NCI-H1436 treated with DMSO at 0.1 percent for 48 hours (cell line): Measurements from ENCODE around the gene PALD1.

Experiments used
- DNase-seq: peaks from one replicate; lab custom pipeline; 2025; lab: John Stamatoyannopoulos, UW

PALD1 gene

GRCh38 chr10:70478191-70479164 is at the start of gene PALD1:
Gene PALD1, plus strand, starts transcription at chr10:70478767. Its CDS starts 47,185 bp downstream, at chr10:70525952.
- DNase-seq = no peak

DNA sequence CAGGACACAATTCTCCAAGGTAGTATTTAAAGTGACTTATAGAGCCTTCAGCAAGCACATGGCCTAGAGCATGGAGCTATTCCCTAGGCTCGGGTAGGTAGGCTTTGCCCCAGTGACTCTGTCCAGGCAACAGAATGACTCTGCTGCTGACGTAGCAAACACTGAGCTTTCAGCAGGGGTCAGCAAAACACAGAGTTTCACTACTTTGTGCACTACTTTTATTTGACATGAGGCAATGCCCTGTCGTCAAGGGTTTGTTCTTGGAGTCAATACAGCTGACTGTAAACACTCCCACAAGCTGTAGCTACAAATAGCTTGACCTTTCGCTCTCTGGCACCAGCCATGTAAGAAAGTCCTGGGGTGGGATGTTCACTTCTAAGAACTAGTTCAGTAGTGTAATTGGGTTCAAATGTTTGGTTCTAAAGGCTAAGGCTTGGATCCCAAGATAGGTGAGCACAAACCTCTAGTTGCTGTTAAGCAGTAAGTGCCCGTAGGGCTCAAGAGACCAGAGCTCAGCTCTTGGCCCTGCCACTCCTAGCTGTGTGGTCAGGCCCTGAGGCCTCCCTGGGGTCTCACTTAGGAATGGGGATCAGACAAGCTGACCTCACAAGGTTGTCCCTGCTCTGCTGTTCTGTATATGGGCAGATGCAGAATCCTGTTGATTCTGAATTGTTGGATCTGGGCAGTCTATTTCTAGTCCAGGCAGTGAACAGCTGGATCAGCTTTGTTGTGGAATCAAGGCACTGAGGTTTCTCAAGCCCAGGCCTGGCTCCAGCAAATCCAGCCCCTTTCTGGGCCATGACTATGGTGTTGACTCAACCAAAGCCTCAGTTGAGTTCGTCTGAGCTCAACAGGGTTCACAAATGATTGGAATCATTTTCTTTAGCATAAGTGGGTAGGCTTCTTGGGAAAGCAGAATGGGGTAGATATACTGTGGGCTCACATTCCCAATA is 47.8 kb upstream of the PALD1 start:
- DNase-seq = no peak

- no peak for DNase-seq
Observed at GRCh38 chr10:70432101-70432500, 46.5 kb upstream of the PALD1 start.

DNA sequence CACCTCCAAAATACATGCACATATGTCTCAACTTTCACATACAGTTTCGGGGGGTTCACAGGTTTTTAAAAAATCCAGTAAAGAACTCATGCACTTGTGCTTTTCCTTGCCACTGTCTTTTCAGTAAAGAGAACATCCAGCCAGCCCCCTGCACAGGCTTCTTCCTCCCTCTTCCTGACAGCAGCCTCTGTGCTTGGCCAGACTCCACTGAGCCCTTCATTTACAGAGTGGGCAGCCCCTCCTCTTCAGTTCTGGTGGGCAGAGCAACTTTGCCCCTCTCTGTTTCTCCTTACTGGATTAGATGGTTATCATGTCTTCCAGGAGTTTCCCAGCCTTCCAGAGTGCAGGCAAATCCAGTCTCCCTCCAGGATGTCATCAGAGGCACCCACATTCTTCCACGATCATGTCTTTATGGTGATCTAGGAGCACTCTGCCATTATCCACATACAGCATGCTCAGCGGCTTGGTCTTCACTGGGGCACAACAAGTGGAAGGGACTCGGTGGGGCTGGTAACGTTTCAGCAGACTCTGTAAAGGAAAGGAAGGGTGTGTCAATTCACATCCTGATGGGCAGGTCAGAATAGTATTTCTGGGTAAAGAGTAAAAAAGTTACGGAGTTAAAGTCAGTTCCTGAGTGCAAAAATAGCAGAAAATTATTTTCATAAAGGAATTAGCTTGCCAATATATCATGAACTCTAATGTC is 45.9 kb upstream of the PALD1 start:
- no peak for DNase-seq

DNA sequence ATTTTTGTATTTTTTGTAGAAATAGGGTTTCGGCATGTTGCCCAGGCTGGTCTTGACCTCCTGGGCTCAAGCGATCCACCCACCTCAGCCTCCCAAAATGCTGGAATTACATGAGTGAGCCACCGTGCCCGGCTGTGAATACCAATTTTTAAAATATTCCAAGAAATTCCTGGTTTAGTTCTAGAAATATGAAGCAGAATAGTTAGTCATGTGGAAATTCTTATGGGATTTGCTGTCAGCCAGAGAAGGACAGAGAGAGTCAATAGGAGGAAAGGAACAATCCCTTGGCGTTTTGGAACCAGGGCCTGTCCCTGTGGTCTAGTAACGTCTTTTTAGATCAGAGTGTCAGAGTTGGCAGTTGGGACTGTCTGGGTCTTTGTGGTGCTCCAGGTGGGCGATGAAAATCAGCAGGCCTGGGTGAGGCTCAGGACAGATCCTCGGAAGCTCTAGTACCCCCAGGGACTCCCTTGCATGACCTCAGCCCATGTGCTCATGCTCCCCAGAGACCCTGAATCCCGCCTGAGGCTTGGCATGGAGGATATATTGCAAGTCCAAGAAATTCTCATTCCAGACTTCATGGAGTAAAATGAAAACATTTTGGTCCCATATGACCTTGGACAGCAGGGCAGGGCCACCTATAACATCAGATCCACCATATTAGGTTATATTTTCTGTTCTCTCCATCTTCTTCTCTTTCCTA is 44.8 kb upstream of the PALD1 start:
- DNase-seq = no peak

DNA sequence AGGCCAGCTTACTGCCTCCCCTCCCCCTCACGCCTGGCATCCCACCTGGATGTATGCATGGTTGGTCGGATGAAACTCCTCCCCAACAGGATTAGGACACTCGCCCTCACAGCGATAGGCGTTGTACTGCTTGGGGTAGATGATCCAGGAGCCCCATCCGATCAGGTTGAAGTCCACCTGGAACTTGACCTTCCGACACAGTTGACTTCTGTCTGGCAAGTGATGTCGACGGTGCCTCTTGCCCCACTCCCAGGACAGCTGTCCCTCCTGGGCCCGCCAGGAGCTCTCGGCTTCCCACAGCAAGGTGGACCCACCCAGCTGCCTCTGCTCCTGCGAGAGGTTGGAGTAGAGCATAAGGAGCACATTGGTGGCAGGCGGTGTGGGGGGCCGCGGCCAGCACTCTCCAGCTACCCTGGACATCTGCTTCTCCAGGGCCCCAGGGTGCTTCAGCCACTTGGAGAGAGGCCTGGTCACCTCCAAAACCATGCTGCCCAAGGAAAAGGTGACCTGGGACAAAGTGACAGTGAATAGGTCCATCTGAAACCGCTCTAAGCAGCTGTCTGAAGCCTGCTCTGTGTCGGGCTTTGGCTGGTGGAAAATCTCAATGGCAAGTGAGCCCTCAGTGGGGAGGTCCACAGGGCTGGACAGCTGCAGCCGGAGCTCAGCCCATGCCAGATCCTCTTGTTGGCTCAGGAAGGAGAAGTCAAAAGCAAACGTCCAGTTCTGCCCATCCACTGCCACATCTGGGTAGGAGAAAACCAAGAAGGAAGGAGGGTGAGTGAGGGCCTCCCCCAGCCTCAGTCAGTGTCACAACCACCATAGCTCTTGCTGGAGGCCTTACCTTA is 43.1 kb upstream of the PALD1 start:
- DNase-seq = no peak

GRCh38 chr10:70437721-70438120 is 40.8 kb upstream of the PALD1 start:
- DNase-seq = no peak

GRCh38 chr10:70440296-70441160 is 38.0 kb upstream of the PALD1 start:
- DNase-seq = no peak

- DNase-seq = no peak
Observed at GRCh38 chr10:70441161-70441894, 37.2 kb upstream of the PALD1 start, which contains the start of gene NODAL. Gene NODAL, minus strand, starts transcription at chr10:70441681. Its CDS starts 14 bp downstream, at chr10:70441667.

DNA sequence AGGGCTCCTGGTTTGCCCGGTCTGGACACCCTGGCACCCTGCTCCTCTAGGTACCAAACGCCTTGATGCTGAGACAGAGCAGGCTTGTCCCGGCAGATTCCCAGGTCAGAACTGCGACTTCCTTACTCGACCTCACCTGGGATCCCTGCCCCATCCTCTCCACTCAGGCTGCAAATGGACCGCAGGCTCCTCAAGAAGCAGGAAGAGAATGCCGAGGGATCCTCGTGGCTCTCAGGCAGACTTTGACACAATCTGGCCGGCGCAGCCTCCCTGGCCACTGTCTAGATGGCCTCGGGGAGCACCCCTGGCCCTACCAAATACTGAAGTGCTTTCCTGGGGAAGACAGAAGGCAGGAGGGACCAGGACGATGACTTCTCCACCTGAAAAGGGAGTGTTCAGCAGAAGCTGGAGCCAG is 36.7 kb upstream of the PALD1 start:
- no peak for DNase-seq

DNA sequence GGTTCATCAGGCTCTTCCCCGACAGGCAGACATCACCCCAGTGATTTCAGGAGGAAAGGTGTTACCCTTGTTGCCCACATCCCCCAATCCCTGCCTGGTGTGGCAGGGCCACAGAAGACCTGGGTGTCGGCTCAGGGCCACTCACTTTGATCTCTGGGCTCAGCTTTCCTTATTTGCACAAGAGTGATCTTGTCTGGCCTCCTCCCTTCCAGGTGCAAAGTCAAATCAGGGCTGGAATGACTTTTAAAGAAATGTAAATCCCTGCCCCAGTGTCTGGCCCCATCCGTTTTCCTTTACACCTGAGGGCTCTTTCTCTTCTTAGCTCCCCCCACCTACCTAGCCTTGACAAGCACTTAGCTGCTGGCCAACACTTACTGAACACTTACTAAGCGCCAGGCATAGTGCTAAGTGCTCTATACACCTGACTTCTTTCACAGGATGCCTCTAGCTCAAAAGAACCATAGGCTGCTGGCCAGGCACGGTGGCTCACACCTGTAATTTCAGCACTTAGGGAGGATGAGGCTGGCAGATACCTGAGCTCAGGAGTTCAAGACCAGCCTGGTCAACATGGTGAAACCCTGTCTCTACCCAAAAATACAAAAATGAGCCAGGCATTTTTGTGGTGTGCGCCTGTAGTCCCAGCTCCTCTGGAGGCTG is 36.1 kb upstream of the PALD1 start:
- DNase-seq = no peak

GRCh38 chr10:70444744-70445143 is 33.8 kb upstream of the PALD1 start:
- no peak for DNase-seq

DNA sequence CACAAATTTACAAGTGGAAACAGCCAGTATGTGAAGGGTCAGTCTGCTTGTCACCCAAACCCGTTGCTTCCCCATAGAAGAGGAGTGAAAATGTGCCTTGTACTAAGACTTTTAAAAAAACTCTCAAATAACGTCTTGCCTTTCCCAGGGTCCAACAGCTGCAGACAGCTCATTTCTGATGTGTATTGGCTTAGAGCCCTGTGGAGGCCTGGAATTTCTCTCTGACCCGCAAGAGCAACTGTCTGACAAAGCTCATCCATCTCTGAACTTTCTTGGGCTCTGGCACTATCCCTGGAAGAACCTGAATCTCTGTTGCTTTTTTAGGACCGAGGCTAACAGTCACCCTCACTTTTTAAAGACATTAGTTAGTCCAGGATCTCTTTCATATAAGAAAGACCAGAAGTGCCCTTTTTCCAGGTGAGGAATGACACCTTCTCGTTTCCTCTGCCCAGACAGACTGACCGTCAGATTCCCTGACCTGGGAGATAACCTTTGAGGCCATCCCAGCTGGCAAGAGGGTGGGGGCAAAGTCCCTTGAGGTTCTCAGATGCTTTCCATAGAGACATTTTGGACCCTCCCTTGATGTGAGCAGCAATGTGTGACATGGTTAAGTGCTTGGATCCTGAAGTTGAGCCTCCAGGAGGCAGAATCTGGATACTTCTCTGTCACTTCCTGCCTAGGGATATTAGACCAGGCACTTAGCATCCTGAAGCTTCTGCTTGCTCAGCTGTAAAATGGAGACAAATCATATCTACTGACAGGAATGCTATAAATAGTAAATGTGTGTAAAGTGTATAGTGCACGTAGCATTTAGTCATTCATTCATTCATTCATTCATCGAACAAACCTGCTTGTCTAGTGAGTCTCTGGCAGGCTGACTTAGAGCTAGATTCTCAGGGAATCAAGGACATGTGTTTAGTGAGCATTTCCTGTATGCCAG is 32.6 kb upstream of the PALD1 start:
- DNase-seq = no peak

GRCh38 chr10:70448236-70448635 is 30.3 kb upstream of the PALD1 start:
- DNase-seq = no peak

DNA sequence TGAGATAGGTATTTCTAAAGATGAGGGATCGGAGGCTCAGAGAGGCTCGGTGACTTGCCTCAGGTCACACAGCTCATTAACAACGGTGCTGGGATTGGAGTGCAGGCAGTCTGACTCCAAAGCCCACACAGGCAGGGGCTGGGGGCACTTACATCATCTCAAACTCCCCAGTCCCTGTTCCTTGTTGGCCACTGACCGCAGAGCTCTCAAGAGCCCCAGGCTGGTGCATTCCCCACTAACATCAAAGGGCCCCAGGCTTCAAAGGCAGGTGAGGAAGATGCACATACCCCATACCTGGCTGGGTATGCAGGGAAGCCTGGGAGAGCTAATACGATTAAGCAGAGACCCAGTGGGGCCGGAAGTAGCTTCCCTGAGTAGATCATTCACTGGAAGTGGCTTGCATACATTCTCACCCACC is 23.3 kb upstream of the PALD1 start:
- no peak for DNase-seq

DNA sequence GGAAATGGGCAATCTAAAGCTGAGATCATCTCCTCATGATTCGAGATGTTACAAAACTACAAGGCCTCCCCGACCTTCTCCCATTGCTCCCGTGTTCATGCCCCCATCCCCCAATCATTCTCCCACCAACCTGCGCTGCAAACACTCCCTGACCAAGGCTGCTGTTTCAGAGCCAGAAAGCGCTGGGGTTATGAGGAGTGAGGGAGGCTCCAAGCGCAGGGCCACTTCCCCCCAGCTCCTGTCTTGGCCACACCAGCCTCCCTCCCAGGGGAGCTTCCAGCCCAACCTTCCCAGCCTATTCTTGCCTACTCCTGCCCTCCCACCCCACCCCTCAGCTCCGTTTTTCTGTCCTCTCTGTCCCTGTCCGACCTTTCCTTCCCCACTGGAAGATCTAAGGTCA is 22.4 kb upstream of the PALD1 start:
- DNase-seq = no peak

- DNase-seq = no peak
Observed at GRCh38 chr10:70457759-70458305, 20.7 kb upstream of the PALD1 start.
